ENCODE data around the gene KRTAP10-11.

DNA sequence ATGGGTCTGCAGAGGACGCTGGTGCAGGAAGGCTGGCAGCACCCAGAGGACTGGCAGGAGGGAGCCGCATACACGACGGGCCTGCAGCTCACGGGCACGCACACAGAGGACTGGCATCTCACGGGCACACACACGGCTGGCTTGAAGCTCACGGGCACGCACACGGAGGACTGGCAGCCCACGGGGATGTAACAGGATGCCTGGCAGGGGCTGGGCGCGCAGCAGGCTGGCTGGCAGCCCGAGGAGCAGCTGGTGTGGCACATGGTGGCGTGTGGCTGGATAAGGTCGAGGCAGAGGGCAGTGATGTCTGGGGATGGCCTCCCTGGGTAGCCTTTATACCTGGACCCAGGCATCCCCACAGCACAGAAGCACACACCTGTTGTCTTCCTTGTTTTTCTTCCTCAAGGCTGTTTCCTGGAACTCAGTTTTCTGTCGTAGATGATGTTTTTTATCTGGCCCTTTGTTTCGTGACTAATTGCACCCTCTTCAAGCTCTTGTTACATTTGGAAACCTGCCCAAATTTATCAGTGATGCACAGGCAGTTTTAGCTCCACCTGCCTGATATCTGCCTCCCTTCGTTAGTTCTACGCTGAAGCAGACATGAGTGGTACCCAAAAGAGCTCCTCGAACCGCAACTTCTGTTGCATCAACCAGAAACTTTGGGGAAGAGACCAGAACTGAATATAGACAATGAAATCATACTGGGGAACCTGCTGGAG, 35.8 kb downstream of the KRTAP10-11 start, which contains the start of gene KRTAP12-1:
- TF ChIP-seq, protein P1, sequence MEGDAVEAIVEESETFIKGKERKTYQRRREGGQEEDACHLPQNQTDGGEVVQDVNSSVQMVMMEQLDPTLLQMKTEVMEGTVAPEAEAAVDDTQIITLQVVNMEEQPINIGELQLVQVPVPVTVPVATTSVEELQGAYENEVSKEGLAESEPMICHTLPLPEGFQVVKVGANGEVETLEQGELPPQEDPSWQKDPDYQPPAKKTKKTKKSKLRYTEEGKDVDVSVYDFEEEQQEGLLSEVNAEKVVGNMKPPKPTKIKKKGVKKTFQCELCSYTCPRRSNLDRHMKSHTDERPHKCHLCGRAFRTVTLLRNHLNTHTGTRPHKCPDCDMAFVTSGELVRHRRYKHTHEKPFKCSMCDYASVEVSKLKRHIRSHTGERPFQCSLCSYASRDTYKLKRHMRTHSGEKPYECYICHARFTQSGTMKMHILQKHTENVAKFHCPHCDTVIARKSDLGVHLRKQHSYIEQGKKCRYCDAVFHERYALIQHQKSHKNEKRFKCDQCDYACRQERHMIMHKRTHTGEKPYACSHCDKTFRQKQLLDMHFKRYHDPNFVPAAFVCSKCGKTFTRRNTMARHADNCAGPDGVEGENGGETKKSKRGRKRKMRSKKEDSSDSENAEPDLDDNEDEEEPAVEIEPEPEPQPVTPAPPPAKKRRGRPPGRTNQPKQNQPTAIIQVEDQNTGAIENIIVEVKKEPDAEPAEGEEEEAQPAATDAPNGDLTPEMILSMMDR (IDR thresholded peaks at IDR 0.05; ENCODE audit: low read depth, low read length, poor library complexity, severe bottlenecking): no peak
- TF ChIP-seq EZH2phosphoT487 (IDR thresholded peaks at IDR 0.05; ENCODE audit: borderline replicate concordance, low read length): no peak
